DMS 273 (cell line): ENCODE measurements around the gene HOXD9.

Source experiments
- DNase-seq: peaks from one replicate; lab custom pipeline; 2025; ENCODE audit not compliant: unreplicated experiment; lab: John Stamatoyannopoulos, UW

HOXD9 gene

DNA sequence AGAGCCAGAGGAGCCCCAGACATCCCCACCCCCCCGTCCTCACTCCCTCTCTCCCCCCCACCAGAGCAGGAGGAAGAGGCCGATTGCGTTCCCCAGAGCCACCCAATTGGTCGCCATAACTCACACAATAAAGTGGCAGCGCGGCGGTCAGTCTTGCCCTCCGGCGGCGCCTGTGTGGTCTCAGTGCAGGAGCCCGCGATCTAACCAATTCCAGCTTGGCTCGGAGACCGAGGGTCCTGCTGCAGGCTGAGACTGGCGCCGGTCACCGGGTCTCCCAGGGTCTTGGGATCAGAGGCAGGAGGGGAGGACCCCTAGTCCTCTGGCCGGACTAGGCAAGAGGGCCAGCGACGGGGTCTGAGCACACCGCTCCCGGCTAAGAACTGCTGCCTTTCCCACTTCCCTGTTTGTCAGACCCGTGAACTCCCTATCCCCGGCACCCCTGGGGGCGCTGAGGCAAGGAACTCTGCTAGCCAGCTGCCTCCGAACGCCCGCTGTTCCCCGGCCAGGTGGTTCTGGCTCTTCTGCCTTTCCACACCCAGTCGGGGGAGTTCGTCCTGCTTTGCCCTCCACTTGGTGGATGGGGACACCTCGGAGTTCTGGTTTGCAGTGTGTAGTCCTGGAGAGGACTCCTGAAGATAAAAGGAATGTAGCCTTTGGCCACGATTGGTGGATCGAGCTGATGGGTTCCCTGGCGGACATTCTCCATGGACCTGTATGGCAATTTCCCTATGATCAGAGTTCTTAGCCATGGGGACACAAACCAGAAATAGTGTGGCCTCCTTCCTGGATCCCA lies 24.0 kb upstream of the HOXD9 start:
- peak; percentile 43 for DNase-seq

- DNase-seq = no peak
Observed at GRCh38 chr2:176099159-176099727, 23.3 kb upstream of the HOXD9 start.

- no peak for DNase-seq
Observed at GRCh38 chr2:176099728-176100546, 22.6 kb upstream of the HOXD9 start, which contains the start of gene HOXD12. TSS of gene HOXD12 (plus strand) at chr2:176099795. CDS start at chr2:176099802, 7 bp downstream.

- DNase-seq = no peak
Observed at GRCh38 chr2:176100547-176101140, 21.9 kb upstream of the HOXD9 start.

- no peak for DNase-seq
Observed at GRCh38 chr2:176101216-176101830, 21.2 kb upstream of the HOXD9 start.

DNA sequence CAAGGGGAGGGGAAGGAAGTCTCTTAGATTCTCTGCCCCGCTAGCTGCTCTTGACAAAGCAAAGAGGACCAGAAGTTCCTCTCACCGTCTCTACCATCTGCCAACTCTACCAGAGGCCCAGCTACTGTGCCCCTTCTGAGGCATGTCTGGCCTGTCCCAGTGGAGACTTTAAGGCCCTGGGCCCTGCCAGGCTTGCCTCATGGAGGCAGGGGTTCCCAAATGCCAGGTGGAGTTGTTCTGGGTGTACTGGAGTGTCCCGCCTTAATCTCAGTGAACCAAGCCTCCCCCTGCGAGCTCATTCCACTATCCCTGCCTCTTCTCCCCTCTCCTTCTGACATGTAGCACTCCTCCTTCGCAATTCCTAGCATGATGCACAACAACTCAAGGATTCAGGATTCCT lies 20.7 kb upstream of the HOXD9 start:
- DNase-seq = no peak

DNA sequence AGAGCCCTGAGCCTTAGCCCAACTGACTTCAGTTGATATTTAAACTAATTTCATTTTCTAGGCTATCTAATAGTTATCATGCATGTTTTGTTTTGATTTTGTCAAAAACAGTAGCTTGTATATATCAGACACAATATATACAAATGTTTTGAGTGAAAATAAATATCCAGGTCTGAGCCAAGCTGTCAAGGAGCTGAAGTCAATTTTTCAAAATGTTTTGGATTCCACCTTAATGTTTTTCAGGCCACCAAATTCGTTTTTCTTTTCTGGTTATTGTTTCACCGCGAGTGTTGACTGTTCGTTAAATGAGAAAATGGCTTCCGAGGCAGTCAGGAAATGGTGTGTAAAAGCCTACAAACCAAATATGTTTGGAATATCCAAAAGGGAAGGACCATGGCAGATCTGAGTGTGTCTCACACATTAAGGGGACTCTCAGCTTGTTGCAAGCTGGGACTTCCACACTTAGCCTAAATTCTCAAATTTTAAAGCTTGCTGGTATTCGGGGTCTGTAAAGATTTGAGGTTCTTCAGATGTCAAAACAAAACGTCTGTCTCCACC lies 20.1 kb upstream of the HOXD9 start:
- no peak for DNase-seq

- DNase-seq = no peak
Observed at GRCh38 chr2:176103194-176103593, 19.3 kb upstream of the HOXD9 start.

- DNase-seq = no peak
Observed at GRCh38 chr2:176103742-176104315, 18.7 kb upstream of the HOXD9 start.

DNA sequence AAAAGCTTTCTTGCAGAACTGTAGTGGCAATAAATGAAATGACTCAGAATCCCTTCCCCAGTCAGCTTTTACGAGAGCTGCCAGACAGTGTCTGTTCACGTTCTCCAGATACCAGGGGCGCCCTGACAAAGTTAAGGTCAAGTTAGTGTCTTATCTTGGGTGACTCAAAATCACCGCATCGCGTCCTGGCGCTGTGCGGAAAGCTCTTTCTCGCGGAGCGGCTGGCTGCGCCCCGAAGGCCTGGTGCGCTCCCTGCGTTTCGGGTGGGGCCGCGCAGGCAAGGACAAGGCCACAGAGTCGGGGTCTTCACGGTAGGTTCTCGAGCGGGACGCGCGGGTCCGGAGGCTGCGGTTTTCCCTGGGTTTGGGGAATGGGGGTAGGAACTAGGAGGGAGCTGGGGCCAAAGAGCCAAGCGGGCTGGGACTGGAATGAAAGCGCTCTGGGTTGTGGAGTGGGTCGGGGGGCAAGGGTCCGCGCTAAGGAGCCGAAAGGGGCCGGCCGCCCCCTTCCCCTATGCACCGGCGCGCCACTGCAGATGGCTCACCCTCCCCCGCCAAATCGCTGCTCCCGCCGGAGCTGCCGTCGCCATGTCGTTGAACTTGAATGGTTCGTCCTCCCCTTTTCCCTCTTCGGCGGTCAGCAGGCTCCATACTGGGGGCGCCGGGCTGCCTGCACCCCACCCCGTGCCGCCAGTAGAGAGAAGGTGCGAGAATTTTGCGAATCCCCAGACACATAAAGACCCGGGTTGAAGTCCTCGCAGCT lies 18.0 kb upstream of the HOXD9 start:
- DNase-seq = no peak

GRCh38 chr2:176105078-176105729 lies 17.3 kb upstream of the HOXD9 start:
- no peak for DNase-seq

DNA sequence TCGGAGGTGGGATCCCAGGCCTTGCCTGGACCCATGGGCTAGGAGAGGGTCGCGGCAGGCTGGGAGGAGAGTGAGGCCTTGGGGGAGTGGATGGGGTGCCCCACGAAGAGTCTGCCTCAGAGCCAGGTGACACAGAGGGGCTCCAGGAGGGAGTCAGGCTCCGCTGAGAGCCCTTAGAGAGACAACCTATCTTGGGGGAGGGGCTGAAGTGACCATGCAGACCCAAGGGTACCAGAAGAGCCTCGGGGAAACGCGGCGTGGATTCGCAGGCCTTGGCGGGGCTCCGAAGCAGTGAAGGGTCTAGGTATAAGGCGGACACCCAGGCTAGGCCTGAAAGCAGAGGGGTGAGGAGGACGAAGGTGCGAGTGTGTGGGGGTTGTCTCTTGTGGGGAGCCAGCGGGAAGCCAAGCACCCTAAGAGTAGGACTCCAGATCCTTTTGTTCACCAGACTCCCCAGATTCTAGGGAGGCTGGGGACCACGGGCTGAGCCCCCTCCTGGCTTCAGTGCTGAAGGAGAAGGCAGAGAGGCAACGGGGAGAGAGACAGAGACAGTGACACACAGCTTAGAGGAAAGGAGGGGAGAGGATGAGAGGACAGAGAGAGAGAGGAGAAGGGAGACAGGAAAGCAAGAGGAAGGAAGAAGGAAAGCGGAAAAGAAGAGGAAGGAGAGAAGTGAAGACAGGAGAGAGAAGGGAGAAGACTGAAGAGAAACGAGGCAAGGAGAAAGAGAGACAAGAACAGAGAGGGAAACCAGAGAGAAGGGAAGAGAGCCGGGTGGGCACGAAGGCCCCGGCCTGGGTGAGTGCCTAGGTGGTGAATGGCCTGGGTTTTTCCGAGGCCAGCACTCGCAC lies 16.6 kb upstream of the HOXD9 start:
- DNase-seq = no peak

DNA sequence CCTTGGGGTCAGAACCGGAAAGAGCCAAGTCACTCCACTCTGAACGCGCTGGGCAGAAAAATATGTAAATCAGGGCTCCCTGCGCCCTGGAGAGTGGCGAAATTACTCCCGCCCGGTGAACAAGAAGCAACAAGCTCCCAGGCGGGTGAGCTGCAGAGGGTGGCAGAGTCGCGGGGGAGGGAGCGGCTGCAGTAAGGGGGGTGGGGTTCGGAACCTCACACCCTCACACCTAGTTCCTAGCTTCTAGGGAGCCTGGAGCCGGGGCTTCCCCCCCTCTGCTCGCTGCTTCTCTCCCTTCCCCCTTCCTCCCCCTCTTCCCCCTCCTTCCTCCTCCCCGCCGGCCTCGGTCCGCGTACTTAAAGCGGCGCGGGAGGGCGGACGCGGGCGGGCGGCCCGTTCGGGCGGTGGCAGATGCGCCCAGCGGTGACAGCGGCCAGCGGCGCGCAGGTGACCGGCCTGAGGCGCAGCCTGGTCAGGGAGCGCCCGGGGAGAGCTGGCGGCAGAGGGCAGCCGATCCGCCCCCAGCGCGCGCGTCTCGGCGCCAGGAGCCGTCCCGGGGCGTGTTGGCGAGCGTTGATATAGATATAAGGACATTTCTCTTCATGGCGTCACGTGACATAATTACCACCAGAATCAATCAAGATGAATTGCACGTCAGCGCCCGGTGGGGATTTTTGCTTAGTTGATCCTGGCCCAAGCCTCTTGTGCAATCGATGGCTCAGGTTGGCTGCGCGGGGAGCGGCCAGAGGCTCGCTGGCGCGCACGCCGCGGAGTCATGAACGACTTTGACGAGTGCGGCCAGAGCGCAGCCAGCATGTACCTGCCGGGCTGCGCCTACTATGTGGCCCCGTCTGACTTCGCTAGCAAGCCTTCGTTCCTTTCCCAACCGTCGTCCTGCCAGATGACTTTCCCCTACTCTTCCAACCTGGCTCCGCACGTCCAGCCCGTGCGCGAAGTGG lies 15.7 kb upstream of the HOXD9 start, which contains the start of gene HOXD11:
TSS of gene HOXD11 (plus strand) at position 700 of the 959 bp plus-strand sequence. CDS start at position 776, 76 bp downstream.
- DNase-seq = peak; percentile 83

DNA sequence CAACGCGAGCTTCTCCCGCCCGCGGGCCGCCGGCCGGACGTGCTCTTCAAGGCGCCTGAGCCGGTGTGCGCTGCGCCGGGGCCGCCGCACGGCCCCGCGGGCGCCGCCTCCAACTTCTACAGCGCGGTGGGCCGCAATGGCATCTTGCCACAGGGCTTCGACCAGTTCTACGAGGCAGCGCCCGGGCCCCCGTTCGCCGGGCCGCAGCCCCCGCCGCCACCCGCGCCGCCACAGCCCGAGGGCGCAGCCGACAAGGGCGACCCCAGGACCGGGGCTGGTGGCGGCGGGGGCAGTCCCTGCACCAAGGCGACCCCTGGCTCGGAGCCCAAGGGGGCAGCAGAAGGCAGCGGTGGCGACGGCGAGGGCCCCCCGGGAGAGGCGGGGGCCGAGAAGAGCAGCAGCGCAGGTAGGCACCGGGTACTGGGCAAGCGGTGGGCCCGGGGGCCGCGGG lies 14.8 kb upstream of the HOXD9 start:
- DNase-seq = peak; percentile 70

DNA sequence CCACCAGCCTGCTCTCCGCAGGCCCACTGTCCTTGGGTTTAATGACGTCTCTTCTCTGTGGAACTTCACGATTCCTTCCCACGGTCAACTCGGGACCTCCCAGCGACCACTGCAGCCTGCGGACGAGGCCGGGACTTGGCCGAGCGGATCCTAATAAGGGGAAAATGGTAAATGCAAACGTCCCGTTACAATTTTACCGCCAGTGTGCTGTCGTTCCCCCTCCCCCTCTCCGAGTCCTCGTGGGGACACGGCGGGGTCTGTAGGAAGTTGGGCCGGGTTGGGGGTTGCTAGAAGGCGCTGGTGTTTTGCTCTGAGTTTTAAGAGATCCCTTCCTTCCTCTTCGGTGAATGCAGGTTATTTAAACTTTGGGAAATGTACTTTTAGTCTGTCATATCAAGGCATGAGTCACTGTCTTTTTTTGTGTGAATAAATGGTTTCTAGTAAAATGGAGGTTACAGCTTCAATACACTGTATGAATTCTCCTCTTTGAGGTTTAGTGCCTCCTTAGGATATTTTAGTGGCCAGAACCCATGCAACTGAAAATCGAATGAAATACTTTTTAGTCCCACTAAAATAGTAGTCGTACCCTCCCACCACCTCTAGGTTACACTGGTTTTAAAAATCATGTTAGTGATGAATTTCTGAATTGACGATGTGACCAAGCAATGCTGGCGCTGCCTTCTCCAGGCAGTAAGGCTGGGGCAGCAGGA lies 13.2 kb upstream of the HOXD9 start:
- no peak for DNase-seq

DNA sequence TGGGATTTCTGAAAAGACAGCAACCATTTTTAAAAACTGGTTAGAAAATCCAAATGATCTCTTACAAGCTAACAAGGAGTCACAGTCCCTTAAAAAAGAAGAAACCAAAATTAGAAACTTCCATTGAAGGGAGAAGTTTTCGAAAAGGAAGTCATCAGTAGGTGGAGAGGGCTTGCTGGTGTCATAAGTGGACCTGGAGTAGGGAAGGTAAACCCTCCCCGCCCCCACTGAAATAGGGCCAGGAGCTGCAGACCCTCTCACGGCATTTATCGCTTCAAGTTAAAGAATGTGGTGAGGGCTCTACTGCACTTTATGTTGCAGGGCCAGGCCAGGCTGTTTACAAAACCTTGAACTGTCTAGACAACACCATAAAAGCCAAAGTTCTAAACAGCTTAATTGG lies 12.6 kb upstream of the HOXD9 start:
- DNase-seq = no peak
